CD4-positive, alpha-beta T cell (primary cell): ENCODE results near the gene NUP188. TPM values are rescaled to one million over a fixed set of nuclear protein-coding genes. Genes with fewer than 3 reads are reported as not detected.

ENCODE experiments used
- ATAC-seq: fragments of 200-7000 bp; cut with Tn5 transposase; one replicate; pipeline ENCODE4 v1.10.0; 2022; ENCODE audit warnings: mild to moderate bottlenecking; ENCODE audit not compliant: poor library complexity
- CTCF ChIA-PET: fragments of 350-600 bp; sonication (Branson Sonifier 250); formaldehyde crosslinking; loops from one replicate; lab custom pipeline; 2021; ENCODE audit warnings: antibody characterized with exemption, inconsistent platforms; lab: Charles Lee
- POLR2A ChIA-PET: fragments of 350-600 bp; sonication (Branson Sonifier 250); formaldehyde crosslinking; loops from one replicate; lab custom pipeline; 2021; ENCODE audit warnings: antibody characterized with exemption, inconsistent platforms; lab: Charles Lee
- DNase-seq, 14 experiments: peaks; one replicate each; pipeline ENCODE4 v3.0.0-alpha.2; 2013 to 2020; ENCODE audit warnings: mixed read lengths in 2 of 14
- H3K27ac ChIP-seq, 2 donors: one replicate each; pipeline versions ENCODE4 v1.5.1 to v1.7.0; 2013; ENCODE audit warnings: low read length in 2 of 2, low read depth in 1 of 2, mild to moderate bottlenecking in 1 of 2
- H3K27me3 ChIP-seq, 2 experiments: 1 replicate in 1 of 2; 2 replicates in 1 of 2; pipeline versions ENCODE4 v1.6.1 to v1.7.0; 2013; ENCODE audit warnings: low read length in 2 of 2, control low read depth in 1 of 2, mild to moderate bottlenecking in 1 of 2, moderate library complexity in 1 of 2; ENCODE audit not compliant: insufficient read depth in 2 of 2, control insufficient read depth in 1 of 2
- H3K36me3 ChIP-seq: one replicate; pipeline ENCODE4 v1.6.1; 2013; ENCODE audit warnings: low read length, control low read depth; ENCODE audit not compliant: insufficient read depth
- H3K4me1 ChIP-seq: one replicate; pipeline ENCODE4 v1.6.1; 2013; ENCODE audit warnings: low read length, control low read depth; ENCODE audit not compliant: insufficient read depth
- H3K4me3 ChIP-seq: one replicate; pipeline ENCODE4 v1.5.1; 2013; ENCODE audit warnings: mild to moderate bottlenecking, low read length, moderate library complexity
- H3K9me3 ChIP-seq, 2 experiments: 1 replicate in 1 of 2; 2 replicates in 1 of 2; pipeline versions ENCODE4 v1.6.1 to v1.7.0; 2013; ENCODE audit warnings: low read length in 2 of 2, mild to moderate bottlenecking in 2 of 2, control low read depth in 1 of 2, moderate library complexity in 1 of 2; ENCODE audit not compliant: control insufficient read depth in 1 of 2, insufficient read depth in 1 of 2
- H3K27ac Mint-ChIP-seq: one replicate; pipeline ENCODE4 v1.8.0; 2020; ENCODE audit warnings: mixed read lengths
- H3K27me3 Mint-ChIP-seq: one replicate; pipeline ENCODE4 v1.8.0; 2021; ENCODE audit warnings: mixed read lengths
- H3K36me3 Mint-ChIP-seq: one replicate; pipeline ENCODE4 v1.8.0; 2021; ENCODE audit warnings: low read depth, mixed read lengths
- H3K4me1 Mint-ChIP-seq: one replicate; pipeline ENCODE4 v1.8.0; 2021; ENCODE audit warnings: low read depth, mixed read lengths
- H3K4me3 Mint-ChIP-seq: one replicate; pipeline ENCODE4 v1.8.0; 2020; ENCODE audit warnings: mild to moderate bottlenecking, mixed read lengths
- H3K9me3 Mint-ChIP-seq: one replicate; pipeline ENCODE4 v1.8.0; 2020; ENCODE audit warnings: mixed read lengths
- CTCF ChIP-seq: fragments of 200-600 bp; IDR thresholded peaks from one replicate; pipeline ENCODE4 v1.8.0; 2022; ENCODE audit warnings: antibody characterized with exemption, mild to moderate bottlenecking
- intact Hi-C, 2 experiments: fragments of 100-400 bp; cut with DNase I in 1 of 2; cut with micrococcal nuclease in 1 of 2; formaldehyde crosslinking; loops; one replicate each; pipeline versions ENCODE4 v1.15.1 to v1.9.0; 2023 to 2025; cut with DNase I, micrococcal nuclease
- total RNA-seq, 174 experiments: library from RNA in 2 of 174; stranded (reverse) in 2 of 174; gene quantifications; one replicate each; pipeline ENCODE4 v1.2.3 and lab custom pipeline; 2021 to 2026

Gene NUP188
- total RNA-seq, 2 experiments from 2014 or later = 43.0 to 43.9 TPM

- no peaks in the 10 kb centered on the region for H3K9me3 ChIP-seq
- peak overlapping the region; percentile 25 for H3K4me3 Mint-ChIP-seq
- H3K27ac Mint-ChIP-seq = peak overlapping the region; percentile 53
- DNase-seq (peak in 1 of 14 experiments; percentile 12), ATAC-seq (peak; percentile 44)
- H3K27ac ChIP-seq = no peak overlapping the region
- CTCF ChIA-PET = interaction anchor here (0.5 to 0.7 kb wide), 2 partner anchors 9 to 29 kb away, joined by 3 to 4 read pairs; no protein-coding TSS in a partner anchor
- H3K27me3 ChIP-seq = no peaks in the 10 kb centered on the region
- H3K4me1 ChIP-seq = peaks cover 17% of the 10 kb centered on the region
- POLR2A ChIA-PET = interaction anchor here (0.6 to 1.4 kb wide), 4 partner anchors 19 to 72 kb away, joined by 3 to 4 read pairs (median 3); no protein-coding TSS in a partner anchor
- peaks cover 15% of the 10 kb centered on the region for H3K4me1 Mint-ChIP-seq
- intact Hi-C loops = no loop called here
- H3K9me3 Mint-ChIP-seq = no peaks in the 10 kb centered on the region
- no peaks in the 10 kb centered on the region for H3K27me3 Mint-ChIP-seq
- peaks cover 13% of the 10 kb centered on the region for H3K36me3 ChIP-seq
- H3K4me3 ChIP-seq = peak overlapping the region; percentile 34
- TF ChIP-seq CTCF = no peak
- H3K36me3 Mint-ChIP-seq = peaks cover 17% of the 10 kb centered on the region
Measured at GRCh38 chr9:128921881-128922763, 25.4 kb upstream of the NUP188 start.

- no peak overlapping the region for H3K4me3 ChIP-seq
- H3K9me3 ChIP-seq = no peaks in the 10 kb centered on the region
- TF ChIP-seq CTCF = no peak
- intact Hi-C loops = no loop called here
- ChIA-PET CTCF (interaction anchor here (0.7 to 1.5 kb wide), 2 partner anchors 42 to 97 kb away, joined by 3 to 4 read pairs; partner anchors contain the start of genes KYAT1 and LRRC8A), POLR2A (interaction anchor here (1.4 to 1.6 kb wide), 2 partner anchors 23 to 41 kb away, joined by 3 to 4 read pairs; no protein-coding TSS in a partner anchor)
- peaks cover 5% of the 10 kb centered on the region for H3K36me3 Mint-ChIP-seq
- no peaks in the 10 kb centered on the region for H3K27me3 ChIP-seq
- H3K4me1 ChIP-seq = peaks cover 26% of the 10 kb centered on the region
- peaks cover 23% of the 10 kb centered on the region for H3K4me1 Mint-ChIP-seq
- DNase-seq (no peak), ATAC-seq (no peak)
- no peak overlapping the region for H3K4me3 Mint-ChIP-seq
- H3K9me3 Mint-ChIP-seq = no peaks in the 10 kb centered on the region
- no peak overlapping the region for H3K27ac Mint-ChIP-seq
- H3K27ac ChIP-seq = no peak overlapping the region
- H3K36me3 ChIP-seq = peaks cover 5% of the 10 kb centered on the region
- H3K27me3 Mint-ChIP-seq = no peaks in the 10 kb centered on the region
Measured at GRCh38 chr9:128923493-128923883, 24.0 kb upstream of the NUP188 start.

GRCh38 chr9:128927731-128928411, 19.6 kb upstream of the NUP188 start:
- no peaks in the 10 kb centered on the region for H3K27me3 ChIP-seq
- TF ChIP-seq CTCF = peak; percentile 98
- H3K9me3 ChIP-seq = no peaks in the 10 kb centered on the region
- peaks cover 19% of the 10 kb centered on the region for H3K4me1 Mint-ChIP-seq
- ATAC-seq (peak; percentile 84), DNase-seq (peak; percentile 38 to 77 (median 46))
- no peak overlapping the region for H3K4me3 Mint-ChIP-seq
- no peak overlapping the region for H3K4me3 ChIP-seq
- no peaks in the 10 kb centered on the region for H3K36me3 ChIP-seq
- H3K27ac Mint-ChIP-seq = no peak overlapping the region
- H3K27me3 Mint-ChIP-seq = no peaks in the 10 kb centered on the region
- intact Hi-C loops = loop anchor here (1.0 to 5.0 kb wide), 4 partner anchors 46 to 280 kb away; partner anchors contain the start of genes KYAT1 (in 2 of the 2) and LRRC8A (in 2 of the 2)
- H3K4me1 ChIP-seq = peaks cover 16% of the 10 kb centered on the region
- POLR2A ChIA-PET = interaction anchor here (0.6 to 1.9 kb wide), 3 partner anchors 64 to 1853 kb away, joined by 3 to 5 read pairs (median 3); partner anchors contain the start of gene SPOUT1
- no peaks in the 10 kb centered on the region for H3K9me3 Mint-ChIP-seq
- no peak overlapping the region for H3K27ac ChIP-seq
- no peaks in the 10 kb centered on the region for H3K36me3 Mint-ChIP-seq
- CTCF ChIA-PET = interaction anchor here (0.7 to 3.8 kb wide), 7 partner anchors 20 to 76 kb away, joined by 3 to 29 read pairs (median 5); partner anchors contain the start of genes DOLK and NUP188
